Endodermal cell (in vitro differentiated cells): ENCODE results near the gene DMGDH. TPM values are rescaled to one million over a fixed set of nuclear protein-coding genes. Genes with fewer than 3 reads are reported as not detected.

ENCODE experiments used
- DNase-seq: peaks from one replicate; pipeline ENCODE4 v3.0.0-alpha.2; 2017
- H3K27ac ChIP-seq: 2 replicates; pipeline ENCODE4 v1.5.1; 2013; ENCODE audit warnings: mild to moderate bottlenecking, low read depth, low read length, moderate library complexity
- H3K27me3 ChIP-seq: 2 replicates; pipeline ENCODE4 v1.6.1; 2013; ENCODE audit warnings: mild to moderate bottlenecking, low read length, moderate library complexity; ENCODE audit not compliant: insufficient read depth, control insufficient read depth, poor library complexity, severe bottlenecking
- H3K36me3 ChIP-seq: 2 replicates; pipeline ENCODE4 v1.7.0; 2013; ENCODE audit warnings: mild to moderate bottlenecking, low read length, moderate library complexity; ENCODE audit not compliant: control insufficient read depth, insufficient read depth
- H3K4me1 ChIP-seq: one replicate; pipeline ENCODE4 v1.7.0; 2013; ENCODE audit warnings: low read length; ENCODE audit not compliant: control insufficient read depth, insufficient read depth
- H3K4me3 ChIP-seq: 2 replicates; pipeline ENCODE4 v1.5.1; 2013; ENCODE audit warnings: mild to moderate bottlenecking, low read length, moderate library complexity
- H3K9ac ChIP-seq: 2 replicates; pipeline ENCODE4 v1.6.1; 2013; ENCODE audit warnings: mild to moderate bottlenecking, low read length, moderate library complexity; ENCODE audit not compliant: poor library complexity, severe bottlenecking; ENCODE audit errors: extremely low read depth
- H3K9me3 ChIP-seq: 2 replicates; pipeline ENCODE4 v1.6.1; 2013; ENCODE audit warnings: mild to moderate bottlenecking, low read length, moderate library complexity; ENCODE audit not compliant: control insufficient read depth
- H3K27ac Mint-ChIP-seq: 2 replicates; pipeline ENCODE4 v1.8.0; 2020; ENCODE audit warnings: mixed read lengths
- H3K27me3 Mint-ChIP-seq: 2 replicates; pipeline ENCODE4 v1.8.0; 2021; ENCODE audit warnings: mild to moderate bottlenecking, mixed read lengths; ENCODE audit not compliant: insufficient read depth
- H3K36me3 Mint-ChIP-seq: 2 replicates; pipeline ENCODE4 v1.8.0; 2020; ENCODE audit warnings: low read depth, mixed read lengths
- H3K4me1 Mint-ChIP-seq: 2 replicates; pipeline ENCODE4 v1.8.0; 2020; ENCODE audit warnings: mixed read lengths
- H3K4me3 Mint-ChIP-seq: 2 replicates; pipeline ENCODE4 v1.8.0; 2020; ENCODE audit warnings: mild to moderate bottlenecking, moderate library complexity, mixed read lengths
- H3K9me3 Mint-ChIP-seq: 2 replicates; pipeline ENCODE4 v1.8.0; 2020; ENCODE audit warnings: mild to moderate bottlenecking, mixed read lengths
- WGBS, 2 experiments: methylation state at CpG; one replicate each; pipeline versions ENCODE4 v1.1.5 to v1.1.7; 2013; ENCODE audit warnings: missing lambda C conversion rate in 2 of 2, mixed read lengths in 1 of 2; ENCODE audit not compliant: insufficient coverage in 1 of 2, insufficient read length in 1 of 2; 5-methylcytosine and 5-hydroxymethylcytosine counted together
- total RNA-seq, 2 donors: library from RNA; stranded (reverse); fragmentation: NEBNext Ultra II Directional in 1 of 2; extraction: Animal tissue kit (Norgen Biotek cat#: 25700) in 1 of 2; gene quantifications; 2 replicates in 1 of 2; 3 replicates in 1 of 2; pipeline ENCODE4 v1.2.1, GENCODE V29; 2021
- TF ChIP-seq, protein P1 (sequence below): fragments of 200-600 bp; sonication (generic); conservative IDR thresholded peaks from 2 replicates; pipeline ENCODE4 v1.5.0; 2021; ENCODE audit warnings: antibody characterized with exemption, mild to moderate bottlenecking

Gene DMGDH
- total RNA-seq, 2 donors from 2014 or later = 0.73 to 4.7 TPM

DNA sequence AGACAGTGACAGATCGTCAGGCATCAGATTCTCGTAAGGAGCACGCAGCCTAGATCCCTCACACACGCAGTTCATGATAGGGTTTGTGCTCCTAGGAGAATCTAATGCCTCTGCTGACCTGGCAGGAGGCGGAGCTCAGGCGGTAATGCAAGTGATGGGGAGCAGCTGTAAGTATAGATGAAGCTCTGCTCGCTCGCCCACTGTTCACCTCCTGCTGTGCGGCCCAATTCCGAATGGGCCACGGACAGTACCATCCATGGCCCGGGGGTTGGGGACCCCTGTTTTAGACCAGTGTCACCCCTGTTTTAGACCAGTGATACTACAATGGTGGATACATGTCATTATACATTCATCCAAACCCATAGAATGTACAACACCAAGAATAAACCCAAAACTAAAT is 80.4 kb downstream of the DMGDH start:
- H3K27me3 Mint-ChIP-seq = peaks cover 24% of the 10 kb centered on the region
- H3K36me3 Mint-ChIP-seq = no peaks in the 10 kb centered on the region
- peaks cover 8% of the 10 kb centered on the region for H3K4me1 Mint-ChIP-seq
- Histone ChIP-seq H3K27ac (no peak overlapping the region), H3K9ac (no peak overlapping the region), H3K27me3 (peaks cover 4% of the 10 kb centered on the region), H3K4me3 (no peak overlapping the region), H3K4me1 (no peaks in the 10 kb centered on the region), H3K9me3 (no peaks in the 10 kb centered on the region), H3K36me3 (no peaks in the 10 kb centered on the region)
- no peak for DNase-seq
- H3K9me3 Mint-ChIP-seq = no peaks in the 10 kb centered on the region
- TF ChIP-seq, protein P1, sequence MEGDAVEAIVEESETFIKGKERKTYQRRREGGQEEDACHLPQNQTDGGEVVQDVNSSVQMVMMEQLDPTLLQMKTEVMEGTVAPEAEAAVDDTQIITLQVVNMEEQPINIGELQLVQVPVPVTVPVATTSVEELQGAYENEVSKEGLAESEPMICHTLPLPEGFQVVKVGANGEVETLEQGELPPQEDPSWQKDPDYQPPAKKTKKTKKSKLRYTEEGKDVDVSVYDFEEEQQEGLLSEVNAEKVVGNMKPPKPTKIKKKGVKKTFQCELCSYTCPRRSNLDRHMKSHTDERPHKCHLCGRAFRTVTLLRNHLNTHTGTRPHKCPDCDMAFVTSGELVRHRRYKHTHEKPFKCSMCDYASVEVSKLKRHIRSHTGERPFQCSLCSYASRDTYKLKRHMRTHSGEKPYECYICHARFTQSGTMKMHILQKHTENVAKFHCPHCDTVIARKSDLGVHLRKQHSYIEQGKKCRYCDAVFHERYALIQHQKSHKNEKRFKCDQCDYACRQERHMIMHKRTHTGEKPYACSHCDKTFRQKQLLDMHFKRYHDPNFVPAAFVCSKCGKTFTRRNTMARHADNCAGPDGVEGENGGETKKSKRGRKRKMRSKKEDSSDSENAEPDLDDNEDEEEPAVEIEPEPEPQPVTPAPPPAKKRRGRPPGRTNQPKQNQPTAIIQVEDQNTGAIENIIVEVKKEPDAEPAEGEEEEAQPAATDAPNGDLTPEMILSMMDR = no peak
- no peak overlapping the region for H3K4me3 Mint-ChIP-seq
- no peak overlapping the region for H3K27ac Mint-ChIP-seq
- WGBS, 2 experiments = 86 to 93% methylated on average over 2 to 12 of the region's 12 CpGs

DNA sequence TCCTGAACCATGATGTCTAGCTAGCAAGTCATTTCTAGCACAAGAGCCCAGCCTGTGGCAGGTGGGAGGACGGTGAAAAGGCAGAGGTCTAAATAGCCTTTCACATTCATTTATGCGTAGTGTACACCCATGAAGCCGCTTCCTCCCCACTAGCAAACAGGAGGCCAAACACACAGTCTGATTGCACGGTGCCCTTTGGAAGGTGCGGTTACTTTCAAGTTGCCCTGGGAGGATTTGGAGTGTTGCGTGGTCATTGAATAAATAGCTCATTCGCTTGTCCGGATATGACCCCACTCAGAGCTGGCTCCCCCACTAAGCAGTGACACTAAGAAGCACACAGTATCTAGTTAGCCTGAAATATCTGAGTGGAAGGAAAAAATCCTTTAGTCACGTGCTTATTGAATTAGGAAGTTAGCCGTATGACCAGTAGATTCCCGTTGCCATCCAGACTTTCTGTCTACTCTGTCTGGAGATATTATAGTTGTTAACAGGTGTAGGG is 83.7 kb downstream of the DMGDH start:
- Histone ChIP-seq H3K9ac (peak overlapping the region; percentile 66), H3K4me3 (peak overlapping the region; percentile 88), H3K4me1 (no peaks in the 10 kb centered on the region), H3K9me3 (no peaks in the 10 kb centered on the region), H3K27ac (no peak overlapping the region), H3K36me3 (no peaks in the 10 kb centered on the region), H3K27me3 (peaks cover 4% of the 10 kb centered on the region)
- peak; percentile 45 for DNase-seq
- TF ChIP-seq, protein P1 = no peak
- Mint-ChIP-seq H3K4me1 (peaks cover 28% of the 10 kb centered on the region), H3K27ac (peak overlapping the region; percentile 79), H3K27me3 (peaks cover 19% of the 10 kb centered on the region), H3K36me3 (no peaks in the 10 kb centered on the region), H3K9me3 (no peaks in the 10 kb centered on the region), H3K4me3 (peak overlapping the region; percentile 72)
- 52 to 59% methylated on average over 7 to 11 of the region's 11 CpGs for WGBS, 2 experiments

DNA sequence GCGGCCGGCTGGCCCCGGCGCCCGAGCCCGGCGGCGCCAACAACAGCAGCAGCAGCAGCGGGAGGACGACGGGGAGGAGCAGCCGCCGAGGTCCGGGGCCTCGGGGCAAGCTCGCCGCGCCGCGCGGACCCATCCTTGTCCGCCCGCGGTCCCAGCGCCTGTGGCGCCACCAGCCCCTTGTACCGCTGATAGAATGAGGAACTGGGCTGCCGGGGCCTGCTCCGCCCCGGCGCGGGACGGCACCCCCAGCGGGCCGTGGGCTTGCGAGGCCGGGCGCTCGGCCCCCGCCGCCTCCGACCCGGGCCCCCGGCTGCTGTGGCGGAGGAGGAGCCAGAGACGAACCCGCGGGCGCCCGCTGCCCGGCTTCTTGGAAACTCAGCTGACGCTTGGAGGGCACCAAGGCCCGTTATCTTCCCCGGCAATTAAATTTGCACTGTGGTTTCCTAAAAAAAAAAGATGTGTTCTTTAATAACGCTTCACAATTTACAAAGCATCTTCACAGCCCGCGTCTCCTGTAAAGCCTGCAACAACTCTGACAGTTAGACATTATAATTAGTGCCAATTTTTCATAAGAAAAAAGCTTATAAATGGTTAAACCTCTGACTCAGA is 84.3 kb downstream of the DMGDH start, which contains the start of gene ARSB:
ARSB (minus strand) TSS at position 195 of the 609 bp plus-strand sequence; CDS start at position 133, 62 bp downstream.
- H3K4me3 ChIP-seq = peak within 1 kb of the TSS; percentile 88
- peaks cover 4% of the 10 kb centered on the region for H3K27me3 ChIP-seq
- no peak for DNase-seq
- no peaks in the 10 kb centered on the region for H3K36me3 ChIP-seq
- TF ChIP-seq, protein P1 = no peak
- H3K9me3 ChIP-seq = no peaks in the 10 kb centered on the region
- Mint-ChIP-seq H3K36me3 (no peaks in the 10 kb centered on the region), H3K9me3 (no peaks in the 10 kb centered on the region), H3K4me1 (peaks cover 30% of the 10 kb centered on the region), H3K4me3 (peak within 1 kb of the TSS; percentile 72), H3K27ac (peak within 1 kb of the TSS; percentile 90), H3K27me3 (peaks cover 19% of the 10 kb centered on the region)
- H3K4me1 ChIP-seq = no peaks in the 10 kb centered on the region
- peak within 1 kb of the TSS; percentile 66 for H3K9ac ChIP-seq
- 1% methylated on average over 19 to 57 of the region's 57 CpGs for WGBS, 2 experiments
- H3K27ac ChIP-seq = peak within 1 kb of the TSS; percentile 87
